GM19351 (cell line): ENCODE results near the gene GPR107.

Experiments
- ATAC-seq: cut with Tn5 transposase; IDR thresholded peaks from one replicate; pipeline ENCODE4 v1.9.1; 2021; ENCODE audit warnings: mild to moderate bottlenecking, moderate library complexity; ENCODE audit not compliant: unreplicated experiment

Gene GPR107

DNA sequence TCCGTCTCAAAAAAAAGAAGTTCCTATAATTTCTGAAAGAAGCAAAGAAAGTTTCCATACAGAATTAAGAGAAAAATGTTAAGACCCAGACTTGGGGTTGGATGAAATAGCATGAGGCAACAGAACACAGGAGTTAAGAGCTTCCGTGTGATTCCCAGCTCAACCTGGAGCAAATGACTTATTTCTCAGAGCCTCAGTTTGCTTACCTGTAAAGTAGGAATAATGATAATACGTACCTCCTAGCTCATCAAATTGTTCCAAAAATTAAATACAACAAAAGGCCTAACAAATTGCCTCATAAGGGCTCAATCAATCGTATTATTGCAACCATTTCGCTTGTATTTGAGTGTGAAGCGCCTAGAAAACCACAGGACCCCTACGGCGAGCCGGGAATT, 600 bp upstream of the GPR107 start:
- no peak for ATAC-seq

DNA sequence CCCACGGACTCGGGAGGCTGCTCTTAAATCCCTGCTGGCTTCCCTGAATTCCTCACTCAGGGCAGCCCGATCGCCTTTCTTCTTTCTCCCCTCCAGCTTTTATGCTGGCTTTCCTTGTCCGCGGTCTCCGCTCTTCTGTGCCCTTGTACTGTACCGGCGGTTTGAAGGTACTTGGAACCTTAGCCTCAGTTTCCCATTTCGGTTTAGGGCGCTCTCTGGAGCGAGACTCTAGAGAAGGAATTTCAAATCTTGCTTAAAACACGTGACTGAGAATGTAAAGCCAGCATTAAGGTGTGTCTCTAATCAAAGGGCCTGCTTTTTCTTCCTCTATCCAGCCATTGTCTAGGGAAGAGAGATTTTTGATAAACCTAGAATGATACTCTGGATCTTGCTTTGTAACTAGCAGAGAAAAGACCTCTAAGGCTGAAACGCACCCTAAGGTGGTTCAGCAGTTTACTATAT, 650 bp downstream of the GPR107 start:
- ATAC-seq = no peak

GRCh38 chr9:130054820-130055219, 1.1 kb downstream of the GPR107 start:
- ATAC-seq = no peak

- no peak for ATAC-seq
These were observed 4.4 kb downstream of the GPR107 start for GRCh38 chr9:130058154-130058553.

- no peak for ATAC-seq
These were observed 5.2 kb downstream of the GPR107 start for GRCh38 chr9:130058887-130059286.

DNA sequence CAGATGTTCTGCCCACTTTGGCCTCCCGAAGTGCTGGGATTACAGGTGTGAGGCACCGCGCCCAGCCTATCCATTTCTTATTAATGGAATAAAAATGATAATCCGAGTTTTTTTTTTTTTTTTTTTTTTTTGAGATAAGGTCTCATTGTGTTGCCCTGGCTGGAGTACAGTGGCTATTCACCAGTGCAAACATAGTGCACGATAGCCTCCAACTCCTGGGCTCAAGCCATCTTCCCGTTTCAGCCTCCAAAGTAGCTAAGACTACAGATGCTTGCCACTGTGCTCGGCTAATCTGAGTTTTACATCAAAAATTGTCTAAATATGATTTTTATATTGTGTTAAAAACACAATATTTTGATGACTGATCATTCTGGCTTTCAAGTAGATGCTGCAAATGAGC, 6.6 kb downstream of the GPR107 start:
- no peak for ATAC-seq

GRCh38 chr9:130062750-130063149, 9.0 kb downstream of the GPR107 start:
- ATAC-seq = no peak

DNA sequence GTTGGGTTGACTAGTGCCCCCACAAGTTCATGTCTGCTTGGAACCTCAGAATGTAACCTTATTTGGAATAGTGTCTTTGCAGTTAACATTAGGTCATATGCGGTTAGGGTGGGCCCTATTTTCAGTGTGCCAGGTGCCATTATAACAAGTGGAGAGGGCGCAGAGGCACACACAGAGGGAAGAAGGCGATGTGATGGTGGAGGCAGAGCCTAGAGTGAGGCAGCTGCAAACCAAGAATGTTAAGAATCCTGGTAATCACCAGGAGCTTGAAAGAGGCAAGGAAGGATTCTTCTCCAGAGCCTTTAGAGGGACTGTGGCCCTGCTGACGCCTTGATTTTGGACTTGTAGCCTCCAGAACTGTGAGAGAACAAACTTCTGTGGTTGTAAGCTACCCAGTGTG, 10.9 kb downstream of the GPR107 start:
- no peak for ATAC-seq

DNA sequence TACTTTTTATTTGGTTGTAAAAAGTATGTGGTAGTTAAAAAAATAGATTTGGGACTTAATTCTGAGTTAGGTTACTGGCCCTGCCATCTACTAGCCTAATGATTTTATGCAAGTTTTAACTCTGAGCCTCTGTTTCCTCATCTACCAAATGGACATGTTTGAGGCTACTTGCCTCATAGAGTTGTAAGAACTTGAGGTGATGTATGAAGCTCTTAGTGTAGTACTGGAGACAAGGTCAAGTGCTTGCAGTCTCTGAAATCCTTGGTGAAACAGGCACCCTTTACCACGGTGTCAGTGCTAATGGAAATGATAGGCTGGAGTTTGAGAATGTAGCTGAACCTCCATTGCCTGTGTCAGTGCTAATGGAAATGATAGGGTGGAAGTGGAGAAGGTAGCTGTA, 15.3 kb downstream of the GPR107 start:
- ATAC-seq = no peak

- no peak for ATAC-seq
These were observed 19.0 kb downstream of the GPR107 start for GRCh38 chr9:130072515-130073235.

DNA sequence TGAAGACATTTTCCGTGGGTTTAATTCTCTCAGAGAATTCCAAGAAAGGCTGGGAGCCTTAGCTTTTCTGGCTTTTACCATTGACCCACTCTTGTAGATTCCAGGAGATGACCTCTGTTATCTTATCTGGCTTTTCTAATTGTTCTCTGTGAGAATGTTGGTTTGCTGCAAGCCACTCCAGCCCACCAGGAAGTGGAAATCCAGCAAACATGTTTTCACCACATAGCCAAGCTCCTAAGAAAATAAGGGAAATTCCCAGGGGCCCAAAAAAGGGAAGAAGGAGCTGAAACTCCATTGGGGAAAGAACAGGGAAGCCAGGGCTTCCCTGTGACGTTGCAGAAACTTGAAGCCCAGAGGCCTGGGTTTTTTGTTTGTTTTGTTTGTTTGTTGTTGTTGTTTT, 19.7 kb downstream of the GPR107 start:
- no peak for ATAC-seq

GRCh38 chr9:130078547-130078946, 24.8 kb downstream of the GPR107 start:
- ATAC-seq = no peak

- no peak for ATAC-seq
These were observed 30.6 kb downstream of the GPR107 start for GRCh38 chr9:130084337-130084736.

GRCh38 chr9:130088051-130088450, 34.3 kb downstream of the GPR107 start:
- ATAC-seq = no peak

DNA sequence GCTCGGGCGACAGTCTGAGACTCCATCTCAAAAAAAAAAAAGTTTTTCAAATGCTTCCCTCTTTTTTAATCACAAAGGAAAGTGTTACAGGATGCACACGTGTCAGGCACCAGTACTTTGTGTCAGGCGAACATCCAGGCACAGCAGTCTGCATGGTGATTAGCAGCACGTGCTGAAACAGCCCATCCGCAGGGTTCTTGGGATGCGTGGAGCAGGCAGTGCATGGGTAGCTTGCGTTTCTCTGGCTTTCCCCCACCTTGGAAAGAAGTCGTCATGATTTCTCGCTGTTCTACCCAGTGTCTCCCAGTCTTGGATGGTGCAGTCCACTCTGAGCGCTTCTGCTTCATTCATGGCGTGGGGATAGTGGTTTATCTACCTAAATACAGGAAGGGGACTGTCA, 35.4 kb downstream of the GPR107 start:
- ATAC-seq = no peak

DNA sequence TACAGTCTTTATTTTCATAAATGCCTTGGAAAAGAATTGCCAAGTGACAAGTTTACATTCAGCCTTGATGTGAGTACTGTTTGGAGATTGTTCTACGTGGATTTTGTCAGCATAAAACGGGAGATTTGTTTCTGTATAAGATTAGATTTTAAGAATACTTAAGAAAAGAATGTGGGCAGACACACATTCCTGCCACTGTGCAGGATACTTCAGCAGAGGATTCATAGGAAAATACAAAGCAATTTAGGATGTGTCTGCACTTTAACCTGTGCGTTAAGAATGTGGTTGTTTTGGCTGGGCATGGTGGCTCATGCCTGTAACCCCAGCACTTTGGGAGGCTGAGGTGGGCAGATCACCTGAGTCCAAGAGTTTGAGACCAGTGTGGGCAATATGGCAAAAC, 37.2 kb downstream of the GPR107 start:
- no peak for ATAC-seq

- no peak for ATAC-seq
These were observed 39.2 kb downstream of the GPR107 start for GRCh38 chr9:130092910-130093309.

- ATAC-seq = no peak
These were observed 42.2 kb downstream of the GPR107 start for GRCh38 chr9:130095872-130096271.

DNA sequence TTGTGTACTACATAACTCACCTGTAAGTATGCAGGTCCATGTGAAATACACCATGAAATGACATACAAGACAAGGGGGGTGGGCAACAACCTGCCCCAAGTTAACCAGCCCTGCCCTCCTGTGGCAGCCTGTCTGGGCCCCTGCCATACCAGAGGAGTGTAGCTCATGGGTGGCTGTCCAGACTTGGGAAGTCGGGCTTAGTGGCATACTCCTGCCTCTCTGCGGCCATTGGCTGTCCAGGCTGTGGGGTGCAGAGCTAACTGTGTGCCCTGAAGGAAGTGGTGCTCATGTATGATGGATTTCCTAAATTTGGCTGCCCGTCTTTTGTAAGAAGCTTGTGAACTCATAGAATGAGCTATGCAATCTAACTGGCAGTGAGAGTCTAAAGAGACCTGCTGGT, 47.0 kb downstream of the GPR107 start:
- no peak for ATAC-seq

GRCh38 chr9:130101915-130102314, 48.2 kb downstream of the GPR107 start:
- no peak for ATAC-seq

DNA sequence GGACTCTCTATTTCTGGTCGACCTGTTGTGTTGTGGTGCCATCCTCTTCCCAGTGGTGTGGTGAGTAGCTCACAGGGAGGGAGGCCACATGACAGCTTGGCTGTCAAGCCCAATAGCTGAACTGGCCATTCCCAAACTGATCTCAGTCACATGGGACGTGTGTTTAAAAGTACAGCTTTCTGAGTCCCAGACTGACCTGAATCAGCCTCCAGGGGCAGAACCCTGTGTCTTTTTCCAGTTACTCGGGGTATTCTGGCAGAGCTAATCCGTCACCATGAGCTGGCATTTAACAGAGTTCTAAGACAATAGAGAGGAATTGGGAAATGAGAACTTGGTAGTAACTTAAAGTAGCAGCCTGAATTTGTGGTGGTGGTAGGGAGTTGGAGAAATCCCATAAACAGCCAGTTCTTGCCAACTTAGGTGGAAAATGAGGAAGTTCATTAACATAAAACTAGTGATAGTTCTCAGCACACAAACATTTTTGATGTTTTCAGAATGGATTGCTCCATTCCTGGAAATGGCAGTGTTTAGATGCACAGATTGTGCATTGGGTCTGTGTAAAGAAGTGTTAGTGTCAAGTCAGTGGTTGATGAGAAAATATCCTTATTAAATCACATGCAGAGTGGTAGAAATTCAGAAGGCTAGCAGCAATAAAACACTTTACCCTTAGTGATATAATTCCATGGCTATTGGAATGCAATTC, 50.9 kb downstream of the GPR107 start:
- no peak for ATAC-seq

DNA sequence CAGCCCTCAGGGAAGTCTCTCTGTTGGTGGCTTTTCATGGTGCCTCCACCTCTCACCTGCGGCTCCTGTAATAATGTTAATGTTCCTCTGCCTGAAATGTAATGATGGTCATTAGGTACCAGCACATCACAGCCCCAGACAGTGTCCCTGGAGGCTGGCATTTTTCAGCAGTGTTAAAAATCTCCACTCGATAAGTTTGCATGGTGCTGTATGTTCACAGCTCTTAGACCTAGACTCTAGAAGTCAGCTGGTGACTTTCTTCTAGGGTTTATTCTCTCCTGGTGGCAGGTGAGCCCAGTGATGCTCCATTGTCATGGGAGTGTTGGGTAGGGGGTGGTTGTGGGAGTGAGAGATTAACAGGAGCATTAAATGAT, 53.1 kb downstream of the GPR107 start:
- ATAC-seq = no peak
